Neuronal stem cell (in vitro differentiated cells): ENCODE measurements around the gene TNIP3.

Experiments
- DNase-seq: peaks from one replicate; pipeline ENCODE4 v3.0.0-alpha.2; 2013; ENCODE audit warnings: low spot score
- H2AFZ ChIP-seq: one replicate; pipeline ENCODE4 v1.6.1; 2013; ENCODE audit warnings: mild to moderate bottlenecking, low read length, inconsistent platforms
- H2AK5ac ChIP-seq: 2 replicates; pipeline ENCODE4 v1.6.1; 2013; ENCODE audit warnings: low read depth, mild to moderate bottlenecking, inconsistent platforms, low read length, moderate library complexity, mixed read lengths
- H2BK120ac ChIP-seq: 2 replicates; pipeline ENCODE4 v1.6.1; 2013; ENCODE audit warnings: low read depth, mild to moderate bottlenecking, inconsistent platforms, low read length, moderate library complexity, mixed read lengths
- H2BK12ac ChIP-seq: one replicate; pipeline ENCODE4 v1.6.1; 2013; ENCODE audit warnings: low read length, inconsistent platforms
- H2BK15ac ChIP-seq: 2 replicates; pipeline ENCODE4 v1.6.1; 2013; ENCODE audit warnings: mild to moderate bottlenecking, low read length, inconsistent platforms, mixed read lengths
- H2BK5ac ChIP-seq: one replicate; pipeline ENCODE4 v1.6.1; 2013; ENCODE audit warnings: inconsistent platforms, mild to moderate bottlenecking, low read length, moderate library complexity
- H3K14ac ChIP-seq: one replicate; pipeline ENCODE4 v1.6.1; 2013; ENCODE audit warnings: low read length, inconsistent platforms
- H3K18ac ChIP-seq: 2 replicates; pipeline ENCODE4 v1.6.1; 2013; ENCODE audit warnings: low read length, inconsistent platforms
- H3K23ac ChIP-seq: 2 replicates; pipeline ENCODE4 v1.6.1; 2013; ENCODE audit warnings: low read depth, mild to moderate bottlenecking, mixed read lengths, low read length, inconsistent platforms; ENCODE audit not compliant: poor library complexity
- H3K27ac ChIP-seq: replicated peaks from 3 replicates; pipeline ENCODE4 v1.5.1; 2013; ENCODE audit warnings: low read length, inconsistent platforms
- H3K27me3 ChIP-seq, 3 experiments: 2 replicates each; pipeline ENCODE4 v1.6.1; 2013; ENCODE audit warnings: low read length in 3 of 3, mild to moderate bottlenecking in 2 of 3, inconsistent platforms in 1 of 3, low read depth in 1 of 3, mixed read lengths in 1 of 3, moderate library complexity in 1 of 3; ENCODE audit not compliant: control insufficient read depth in 3 of 3, insufficient read depth in 3 of 3
- H3K36me3 ChIP-seq, 2 donors: replicated peaks in 1 of 2; 2 replicates each; pipeline ENCODE4 v1.6.1; 2013; ENCODE audit warnings: low read length in 2 of 2; ENCODE audit not compliant: control insufficient read depth in 2 of 2, insufficient read depth in 2 of 2
- H3K4ac ChIP-seq: 2 replicates; pipeline ENCODE4 v1.6.1; 2013; ENCODE audit warnings: inconsistent platforms, mild to moderate bottlenecking, low read length, moderate library complexity
- H3K4me1 ChIP-seq, 2 donors: 1 replicate in 1 of 2; 2 replicates in 1 of 2; pipeline ENCODE4 v1.6.1; 2013; ENCODE audit warnings: low read length in 2 of 2, low read depth in 1 of 2; ENCODE audit not compliant: control insufficient read depth in 2 of 2, insufficient read depth in 1 of 2
- H3K4me2 ChIP-seq: one replicate; pipeline ENCODE4 v1.6.1; 2013; ENCODE audit warnings: mild to moderate bottlenecking, low read length, inconsistent platforms; ENCODE audit not compliant: insufficient read depth, poor library complexity, severe bottlenecking
- H3K4me3 ChIP-seq, 2 donors: 2 replicates each; pipeline ENCODE4 v1.5.1; 2013; ENCODE audit warnings: low read length in 2 of 2, mild to moderate bottlenecking in 2 of 2, inconsistent platforms in 1 of 2, moderate library complexity in 1 of 2
- H3K79me1 ChIP-seq: one replicate; pipeline ENCODE4 v1.6.1; 2013; ENCODE audit warnings: low read depth, mild to moderate bottlenecking, inconsistent platforms, low read length, moderate library complexity
- H3K9ac ChIP-seq: one replicate; pipeline ENCODE4 v1.6.1; 2013; ENCODE audit warnings: mild to moderate bottlenecking, low read depth, low read length, inconsistent platforms; ENCODE audit not compliant: poor library complexity
- H3K9me3 ChIP-seq, 2 donors: replicated peaks in 1 of 2; 2 replicates each; pipeline versions ENCODE3 to v1.6.1; 2013; ENCODE audit warnings: low read length in 2 of 2, mild to moderate bottlenecking in 2 of 2, inconsistent platforms in 1 of 2, low read depth in 1 of 2, mixed read lengths in 1 of 2, moderate library complexity in 1 of 2; ENCODE audit not compliant: control insufficient read depth in 2 of 2, insufficient read depth in 1 of 2
- H4K8ac ChIP-seq: one replicate; pipeline ENCODE4 v1.6.1; 2013; ENCODE audit warnings: low read depth, mild to moderate bottlenecking, inconsistent platforms, low read length, moderate library complexity
- H4K91ac ChIP-seq: one replicate; pipeline ENCODE4 v1.6.1; 2013; ENCODE audit warnings: low read length, low read depth, mild to moderate bottlenecking, inconsistent platforms; ENCODE audit not compliant: poor library complexity
- WGBS, 2 donors: extraction: QIAGEN DNeasy Blood & Tissue Kit; methylation state at CpG; one replicate each; pipeline ENCODE4 v1.1.7; 2013; ENCODE audit warnings: missing lambda C conversion rate in 2 of 2, mixed read lengths in 1 of 2; ENCODE audit not compliant: insufficient read length in 2 of 2, insufficient replicate concordance in 1 of 2; ENCODE audit errors: extremely low coverage in 2 of 2; 5-methylcytosine and 5-hydroxymethylcytosine counted together

TNIP3 gene

DNA sequence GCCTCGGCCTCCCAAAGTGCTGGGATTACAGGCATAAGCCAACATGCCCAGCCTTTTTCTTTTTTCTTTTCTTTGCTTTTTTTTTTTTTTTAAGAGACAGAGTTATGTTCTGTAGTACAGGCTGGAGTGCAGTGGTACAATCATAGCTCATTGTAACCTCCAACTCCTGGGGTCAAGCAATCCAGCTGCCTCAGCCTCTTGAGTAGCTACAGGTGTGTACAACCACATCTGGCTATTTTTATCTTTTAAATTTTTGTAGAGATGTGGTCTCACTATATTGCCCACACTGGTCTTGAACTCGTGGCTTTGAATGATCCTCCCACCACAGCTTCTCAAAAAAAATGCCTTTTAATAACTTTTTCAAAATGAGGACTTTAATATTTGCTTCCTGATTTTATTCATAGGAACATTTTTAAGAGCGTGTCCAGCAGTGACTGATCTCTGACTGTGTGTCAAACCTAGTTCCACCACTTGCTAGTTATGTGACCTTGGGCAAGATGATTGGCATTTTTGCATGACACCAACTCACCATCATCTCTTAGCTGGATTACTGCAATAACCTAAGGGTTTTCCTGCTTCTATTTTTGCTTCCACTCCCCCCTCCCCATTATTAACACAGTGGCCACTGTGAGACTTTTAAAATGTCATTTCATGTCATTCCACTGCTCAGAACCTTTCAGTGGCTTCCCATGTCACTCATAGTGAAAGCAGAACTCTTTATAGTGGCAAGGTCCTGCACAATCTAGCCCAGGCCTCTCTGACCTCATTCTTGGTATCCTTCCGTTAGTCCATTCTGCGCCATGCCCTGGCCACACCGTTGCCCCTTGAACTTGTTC lies 4.5 kb upstream of the TNIP3 start:
- H2AK5ac ChIP-seq = no peak overlapping the region
- H2BK12ac ChIP-seq = no peak overlapping the region
- no peak overlapping the region for H4K8ac ChIP-seq
- no peak overlapping the region for H3K18ac ChIP-seq
- H3K79me1 ChIP-seq = no peaks in the 10 kb centered on the region
- H3K14ac ChIP-seq = no peak overlapping the region
- H3K9ac ChIP-seq = no peak overlapping the region
- no peaks in the 10 kb centered on the region for H3K36me3 ChIP-seq
- H2BK120ac ChIP-seq = no peak overlapping the region
- no CpG with 5 or more reads among the region's 6 CpGs for WGBS, 2 donors
- H3K27ac ChIP-seq = no peak overlapping the region
- no peaks in the 10 kb centered on the region for H3K9me3 ChIP-seq
- H2AFZ ChIP-seq = no peak overlapping the region
- H3K4me2 ChIP-seq = no peak overlapping the region
- H3K27me3 ChIP-seq = peaks cover 0 to 3% (median 0%) of the 10 kb centered on the region in 3 experiments
- H3K4ac ChIP-seq = no peak overlapping the region
- H2BK5ac ChIP-seq = no peak overlapping the region
- no peak overlapping the region for H2BK15ac ChIP-seq
- H4K91ac ChIP-seq = no peak overlapping the region
- H3K23ac ChIP-seq = no peak overlapping the region
- no peak overlapping the region for H3K4me3 ChIP-seq
- no peak for DNase-seq
- H3K4me1 ChIP-seq = no peaks in the 10 kb centered on the region

DNA sequence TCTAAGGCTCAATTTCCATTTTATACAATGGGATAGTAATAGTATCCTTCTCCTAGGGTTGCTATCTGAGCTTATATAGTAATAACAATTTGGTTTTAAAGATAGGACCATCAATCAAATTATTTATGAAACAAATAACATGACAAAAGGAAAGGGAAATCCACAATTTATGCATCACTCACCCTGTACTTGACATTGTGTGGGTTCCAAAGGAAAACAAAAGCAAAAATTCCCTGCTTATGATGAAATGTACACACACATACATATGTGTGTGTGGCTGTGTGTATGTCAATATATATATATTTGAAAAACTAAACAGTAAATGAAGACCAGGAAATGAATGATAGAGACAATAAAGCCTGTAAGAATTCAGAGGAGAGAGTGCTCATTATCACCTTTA lies 2.9 kb upstream of the TNIP3 start:
- no peak overlapping the region for H3K23ac ChIP-seq
- no peaks in the 10 kb centered on the region for H3K36me3 ChIP-seq
- H2BK5ac ChIP-seq = no peak overlapping the region
- no peak overlapping the region for H3K18ac ChIP-seq
- no peak overlapping the region for H2BK12ac ChIP-seq
- H3K4ac ChIP-seq = no peak overlapping the region
- H2BK15ac ChIP-seq = no peak overlapping the region
- H3K27me3 ChIP-seq = peaks cover 0 to 3% (median 0%) of the 10 kb centered on the region in 3 experiments
- H2AK5ac ChIP-seq = no peak overlapping the region
- H3K27ac ChIP-seq = no peak overlapping the region
- no peaks in the 10 kb centered on the region for H3K4me1 ChIP-seq
- no peaks in the 10 kb centered on the region for H3K79me1 ChIP-seq
- no peak overlapping the region for H4K91ac ChIP-seq
- no peak overlapping the region for H3K14ac ChIP-seq
- H3K9ac ChIP-seq = no peak overlapping the region
- H3K4me3 ChIP-seq = no peak overlapping the region
- H3K9me3 ChIP-seq = no peaks in the 10 kb centered on the region
- no peak overlapping the region for H2AFZ ChIP-seq
- no peak for DNase-seq
- no peak overlapping the region for H3K4me2 ChIP-seq
- H2BK120ac ChIP-seq = no peak overlapping the region
- no peak overlapping the region for H4K8ac ChIP-seq

DNA sequence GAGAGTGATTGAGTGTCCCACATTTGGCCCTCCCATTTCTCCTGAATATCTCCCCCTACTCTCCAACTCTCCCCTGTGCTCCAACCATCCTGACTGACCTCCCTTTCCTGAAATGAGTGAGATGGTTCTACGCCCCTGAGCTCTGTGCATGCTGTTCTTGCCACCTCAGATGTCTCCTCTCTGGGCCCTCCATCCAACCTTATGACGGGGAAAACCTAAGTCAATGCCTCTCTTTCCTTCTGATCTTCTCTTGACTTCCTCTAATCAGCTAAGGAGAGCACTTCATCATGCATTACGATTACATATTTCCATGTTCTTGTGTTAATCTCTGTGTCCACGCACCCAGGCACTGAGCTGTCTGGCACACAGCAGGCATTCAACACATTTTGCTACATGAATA lies 1.1 kb upstream of the TNIP3 start:
- H2AK5ac ChIP-seq = no peak overlapping the region
- H3K9ac ChIP-seq = no peak overlapping the region
- H2AFZ ChIP-seq = no peak overlapping the region
- no peak overlapping the region for H2BK15ac ChIP-seq
- H2BK12ac ChIP-seq = no peak overlapping the region
- H3K27ac ChIP-seq = no peak overlapping the region
- no peak overlapping the region for H3K23ac ChIP-seq
- no peak overlapping the region for H3K4me3 ChIP-seq
- H4K8ac ChIP-seq = no peak overlapping the region
- no peak overlapping the region for H3K14ac ChIP-seq
- H3K36me3 ChIP-seq = no peaks in the 10 kb centered on the region
- H2BK5ac ChIP-seq = no peak overlapping the region
- no peak overlapping the region for H3K4me2 ChIP-seq
- H4K91ac ChIP-seq = no peak overlapping the region
- WGBS, 2 donors = no CpG with 5 or more reads among the region's 4 CpGs
- H3K27me3 ChIP-seq = peaks cover 0 to 3% (median 0%) of the 10 kb centered on the region in 3 experiments
- H3K79me1 ChIP-seq = no peaks in the 10 kb centered on the region
- no peaks in the 10 kb centered on the region for H3K9me3 ChIP-seq
- H3K18ac ChIP-seq = no peak overlapping the region
- H3K4ac ChIP-seq = no peak overlapping the region
- DNase-seq = no peak
- no peak overlapping the region for H2BK120ac ChIP-seq
- no peaks in the 10 kb centered on the region for H3K4me1 ChIP-seq

DNA sequence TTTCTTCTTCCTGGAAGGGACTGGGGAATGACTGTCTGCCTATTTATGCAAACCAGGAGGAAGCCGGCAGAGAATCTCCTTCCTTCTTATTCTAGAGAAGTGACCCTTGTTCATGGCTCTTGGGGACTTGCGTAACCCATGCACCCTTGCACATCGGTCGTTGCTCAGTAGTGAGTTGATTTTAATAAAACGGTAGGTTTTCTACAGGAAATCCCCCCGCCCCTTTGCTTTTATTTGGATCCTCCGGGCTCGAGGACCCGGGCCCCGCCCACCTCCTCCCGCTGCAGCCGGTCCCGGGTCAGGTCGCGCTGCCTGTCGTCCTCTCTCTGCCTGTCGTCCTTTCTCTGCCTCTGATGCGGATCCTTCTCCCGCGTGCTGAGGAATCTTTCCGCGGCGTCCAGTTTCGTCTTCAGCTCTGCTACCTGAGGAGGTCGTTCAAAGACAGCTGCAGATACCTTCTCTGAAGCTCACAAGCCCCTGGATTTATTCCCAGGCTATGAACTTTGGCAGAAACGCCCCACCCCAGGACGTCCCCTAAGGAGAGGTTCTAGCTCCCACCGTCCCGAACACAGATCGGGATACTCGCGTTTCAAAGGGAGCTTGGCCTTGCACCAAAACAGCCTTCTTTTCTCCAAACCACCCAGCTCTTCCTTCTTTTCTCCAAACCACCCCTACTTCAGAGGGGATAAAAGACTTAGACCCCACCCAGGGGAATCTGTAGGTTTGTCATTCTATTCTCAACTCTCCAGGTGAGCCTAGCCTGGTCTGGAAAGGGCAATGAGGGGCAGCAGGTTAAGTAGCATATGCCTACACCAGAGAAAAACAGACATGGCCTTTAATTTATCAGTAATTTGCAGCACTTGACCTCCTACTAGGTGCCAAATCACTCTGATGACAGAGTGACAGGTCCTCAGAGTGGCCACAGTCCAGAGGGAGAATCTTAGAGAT lies 7.0 kb downstream of the TNIP3 start:
- no peaks in the 10 kb centered on the region for H3K36me3 ChIP-seq
- H3K18ac ChIP-seq = peak overlapping the region; percentile 41
- H2BK120ac ChIP-seq = no peak overlapping the region
- H2BK15ac ChIP-seq = no peak overlapping the region
- peak overlapping the region; percentile 75 for H3K4me2 ChIP-seq
- H4K91ac ChIP-seq = no peak overlapping the region
- H3K23ac ChIP-seq = no peak overlapping the region
- peaks cover 0 to 15% (median 4%) of the 10 kb centered on the region in 3 experiments for H3K27me3 ChIP-seq
- H3K9me3 ChIP-seq = no peaks in the 10 kb centered on the region
- no peak overlapping the region for H3K27ac ChIP-seq
- no peak overlapping the region for H2BK12ac ChIP-seq
- no peaks in the 10 kb centered on the region for H3K79me1 ChIP-seq
- H2BK5ac ChIP-seq = no peak overlapping the region
- no CpG with 5 or more reads among the region's 32 CpGs for WGBS, 2 donors
- no peak overlapping the region for H3K14ac ChIP-seq
- DNase-seq = peak; percentile 48
- no peak overlapping the region for H3K9ac ChIP-seq
- peak overlapping the region; percentile 49 to 84 for H3K4me3 ChIP-seq
- H3K4ac ChIP-seq = no peak overlapping the region
- no peak overlapping the region for H4K8ac ChIP-seq
- peaks cover 0 to 6% of the 10 kb centered on the region in 2 donors for H3K4me1 ChIP-seq
- H2AFZ ChIP-seq = peak overlapping the region; percentile 88
- no peak overlapping the region for H2AK5ac ChIP-seq
